Bronchial epithelial cell (primary cell): ENCODE measurements around the gene SRR. TPM values are rescaled to one million over a fixed set of nuclear protein-coding genes. Genes with fewer than 3 reads are reported as not detected.
"Not testable (repeated sequence)": the region's sequence is repeated elsewhere in the genome, so short reads cannot be mapped to it uniquely, and the experiment has no call there.

Experiments
- DNase-seq: peaks from one replicate; pipeline ENCODE4 v3.0.0-alpha.2; 2010; ENCODE audit warnings: low read depth
- FAIRE-seq: peaks from 2 replicates; lab custom pipeline; 2011; peaks lifted over from hg19 to GRCh38; lab: Jason Lieb, UNC
- H3K27me3 ChIP-seq: 2 replicates; pipeline ENCODE4 v1.5.1; 2011; ENCODE audit warnings: low read length; ENCODE audit not compliant: control insufficient read depth, insufficient read depth
- H3K36me3 ChIP-seq: 2 replicates; pipeline ENCODE4 v1.5.1; 2011; ENCODE audit warnings: low read length; ENCODE audit not compliant: control insufficient read depth, insufficient read depth
- H3K4me3 ChIP-seq: 2 replicates; pipeline ENCODE4 v1.5.1; 2011; ENCODE audit warnings: mild to moderate bottlenecking, low read depth, low read length, control low read depth
- CTCF ChIP-seq: IDR thresholded peaks from 2 replicates; pipeline ENCODE4 v1.5.1; 2011; ENCODE audit warnings: mild to moderate bottlenecking, moderate library complexity, low read length, control low read depth, inconsistent platforms; ENCODE audit not compliant: insufficient read depth, severe bottlenecking
- total RNA-seq: library from RNA; depleted of rRNA; stranded (reverse); fragments of >200 nt; gene quantifications from 2 replicates; pipeline ENCODE4 v1.2.1, GENCODE V29; 2014

The SRR gene
- total RNA-seq: 10.5 and 13.1 TPM in 2 replicates

GRCh38 chr17:2303204-2304188 is at the start of gene SRR, which contains the start of gene SMG6:
Gene SRR (plus strand): TSS chr17:2303950. CDS start chr17:2315561, 11,611 bp downstream.
Gene SMG6 (minus strand): TSS chr17:2303785. CDS start chr17:2303720, 65 bp downstream.
- H3K27me3 ChIP-seq: no peaks in the 10 kb centered on the region
- TF ChIP-seq CTCF: no peak
- H3K4me3 ChIP-seq: peak within 1 kb of the TSS; percentile 91
- peaks cover 8% of the 10 kb centered on the region for H3K36me3 ChIP-seq
- DNase-seq: peak; percentile 57
- no peak for FAIRE-seq

GRCh38 chr17:2258830-2259229 is 44.9 kb upstream of the SRR start:
- not testable (repeated sequence) for H3K4me3 ChIP-seq, FAIRE-seq, DNase-seq, H3K36me3 ChIP-seq, H3K27me3 ChIP-seq

GRCh38 chr17:2259769-2260536 is 43.8 kb upstream of the SRR start:
- DNase-seq (no peak), FAIRE-seq (no peak)
- Histone ChIP-seq H3K36me3 (peaks cover 4% of the 10 kb centered on the region), H3K4me3 (no peak overlapping the region), H3K27me3 (no peaks in the 10 kb centered on the region)
- no peak for TF ChIP-seq CTCF

GRCh38 chr17:2262135-2262587 is 41.6 kb upstream of the SRR start:
- H3K27me3 ChIP-seq: no peaks in the 10 kb centered on the region
- peaks cover 5% of the 10 kb centered on the region for H3K36me3 ChIP-seq
- DNase-seq: peak; percentile 73
- TF ChIP-seq CTCF: no peak
- no peak for FAIRE-seq
- H3K4me3 ChIP-seq: no peak overlapping the region

- DNase-seq: no peak
- Histone ChIP-seq H3K4me3 (no peak overlapping the region), H3K27me3 (no peaks in the 10 kb centered on the region), H3K36me3 (peaks cover 5% of the 10 kb centered on the region)
- no peak for FAIRE-seq
- TF ChIP-seq CTCF: no peak
Measured at GRCh38 chr17:2263183-2264066, 40.3 kb upstream of the SRR start.
